Lung (tissue), 12 donors: ENCODE data around the gene HS1BP3. TPM values are rescaled to one million over a fixed set of nuclear protein-coding genes. Genes with fewer than 3 reads are reported as not detected.

Source experiments
- ATAC-seq: fragments of 200-7000 bp; cut with Tn5 transposase; one replicate; pipeline ENCODE4 v1.9.1; 2020; ENCODE audit warnings: moderate number of reproducible peaks; ENCODE audit not compliant: insufficient read depth, low FRiP score
- DNase-seq, 3 donors: peaks; one replicate each; pipeline ENCODE4 v3.0.0-alpha.2; 2013 to 2017
- H3K27ac ChIP-seq, 2 donors: one replicate each; pipeline ENCODE4 v1.5.1; 2013; ENCODE audit warnings: mild to moderate bottlenecking in 2 of 2, moderate library complexity in 2 of 2, control low read depth in 1 of 2, inconsistent platforms in 1 of 2, low read depth in 1 of 2, low read length in 1 of 2
- H3K27me3 ChIP-seq, 3 donors: one replicate each; pipeline ENCODE4 v1.5.1; 2013; ENCODE audit warnings: low read length in 2 of 3; ENCODE audit not compliant: control insufficient read depth in 3 of 3, insufficient read depth in 3 of 3
- H3K36me3 ChIP-seq, 4 donors: one replicate each; pipeline ENCODE4 v1.5.1; 2013; ENCODE audit warnings: low read length in 4 of 4, mild to moderate bottlenecking in 1 of 4, moderate library complexity in 1 of 4; ENCODE audit not compliant: control insufficient read depth in 4 of 4, insufficient read depth in 4 of 4
- H3K4me1 ChIP-seq, 5 donors: one replicate each; pipeline ENCODE4 v1.5.1; 2013; ENCODE audit warnings: low read length in 5 of 5, mild to moderate bottlenecking in 2 of 5, moderate library complexity in 1 of 5; ENCODE audit not compliant: control insufficient read depth in 5 of 5, insufficient read depth in 5 of 5
- H3K4me3 ChIP-seq: one replicate; pipeline ENCODE4 v1.5.1; 2013; ENCODE audit warnings: mild to moderate bottlenecking, control low read depth, moderate library complexity
- H3K9ac ChIP-seq, 2 donors: one replicate each; pipeline ENCODE4 v1.5.1; 2013; ENCODE audit warnings: low read length in 2 of 2, control low read depth in 1 of 2; ENCODE audit not compliant: insufficient read depth in 1 of 2
- H3K9me3 ChIP-seq, 4 donors: one replicate each; pipeline ENCODE4 v1.5.1; 2013; ENCODE audit warnings: low read length in 3 of 4, mild to moderate bottlenecking in 1 of 4, moderate library complexity in 1 of 4; ENCODE audit not compliant: control insufficient read depth in 4 of 4, insufficient read depth in 3 of 4
- WGBS, 2 donors: extraction: QIAGEN DNeasy Blood & Tissue Kit; methylation state at CpG; one replicate each; pipeline ENCODE4 v1.1.7; 2013; 5-methylcytosine and 5-hydroxymethylcytosine counted together
- polyA plus RNA-seq, 2 donors: library from polyadenylated mRNA; stranded (reverse); fragments of 200-250 nt; gene quantifications; one replicate each; pipeline ENCODE4 v1.2.1, GENCODE V29; 2013
- total RNA-seq, 2 donors: library from RNA; depleted of rRNA in 1 of 2; stranded (reverse); fragments of >200 nt in 1 of 2; gene quantifications; one replicate each; pipeline ENCODE4 v1.2.1, GENCODE V29; 2014 to 2021
- TF ChIP-seq, protein P1 (sequence below): IDR thresholded peaks from 2 replicates; pipeline ENCODE4 v1.5.1; 2012; ENCODE audit warnings: mild to moderate bottlenecking; ENCODE audit errors: control extremely low read depth, extremely low read depth
- donor health status: control.
- donor health status: control.
- donor health status: Bipolar disorder and iron deficiency.
- donor health status: healthy.
- donor health status: DM: yes; HTN: yes; CAD: no.

HS1BP3 gene
- total and polyA plus RNA-seq, 4 donors: 25.4 to 41.4 (median 33.4) TPM

DNA sequence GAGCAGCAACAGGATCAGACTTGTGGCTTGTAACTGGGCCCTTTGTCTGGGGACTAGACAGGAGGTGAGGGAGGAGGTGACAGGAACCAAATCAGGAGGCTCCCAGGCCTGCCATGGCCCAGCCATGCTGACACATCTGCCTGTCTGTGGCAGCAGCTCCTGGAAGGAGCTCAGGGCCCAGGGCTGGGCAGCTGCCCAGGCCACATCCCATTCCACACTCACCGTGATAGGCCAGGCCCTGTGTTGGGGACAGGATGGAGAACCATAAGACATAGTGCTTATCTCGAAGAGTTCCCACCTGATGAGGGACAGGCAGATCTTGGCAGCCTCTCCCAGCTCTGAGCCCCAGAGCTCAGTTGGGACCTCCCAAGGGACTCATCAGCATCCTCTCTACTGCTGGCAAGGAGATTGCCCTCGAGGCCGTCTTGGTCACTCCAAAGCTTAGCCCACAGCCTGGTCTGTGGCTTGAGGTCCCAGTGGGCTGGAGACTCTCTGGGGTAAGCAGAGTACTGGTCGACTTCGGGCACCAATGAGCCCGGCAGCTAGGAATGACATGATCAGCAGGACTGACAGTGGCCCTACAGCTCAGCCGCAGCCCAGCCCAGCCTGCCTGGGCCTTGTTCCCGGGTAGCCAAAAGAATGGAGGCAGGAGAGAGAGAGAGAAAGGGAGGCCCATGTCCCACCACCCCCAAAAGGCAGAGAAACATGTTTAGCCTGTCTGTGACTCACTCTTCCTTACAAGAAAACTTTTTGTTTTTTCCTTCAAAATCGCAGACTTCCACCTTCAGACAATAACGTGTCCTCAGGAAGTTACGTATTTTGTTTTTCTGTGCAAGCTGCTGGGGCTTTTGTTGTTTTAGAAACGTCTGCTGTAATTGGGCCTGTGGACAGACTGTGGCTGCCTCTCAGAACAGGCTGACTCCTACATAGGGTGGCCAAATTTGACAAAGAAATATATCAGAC, 82.1 kb downstream of the HS1BP3 start:
- WGBS, 2 donors: 72 to 74% methylated on average over 13 of the region's 13 CpGs
- no peak for ATAC-seq

DNA sequence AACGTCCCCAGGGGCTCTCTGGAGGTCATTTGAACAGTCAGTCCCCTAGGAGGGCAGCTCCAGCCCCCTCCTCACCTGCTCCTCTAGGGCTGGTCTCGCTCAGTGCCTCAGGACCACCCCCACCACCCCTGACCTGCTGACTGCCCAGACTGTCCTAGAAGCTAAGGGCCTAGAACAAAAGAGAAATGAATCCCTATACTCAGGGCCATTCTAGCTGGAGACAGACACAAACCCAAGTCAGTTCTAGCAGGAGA, 83.0 kb downstream of the HS1BP3 start:
- no peak overlapping the region for H3K27ac ChIP-seq
- no peak for ATAC-seq
- H3K4me1 ChIP-seq: peaks cover 0 to 20% (median 9%) of the 10 kb centered on the region in 5 donors
- no peak overlapping the region for H3K4me3 ChIP-seq
- 84 to 86% methylated on average over 2 of the region's 2 CpGs for WGBS, 2 donors
- no peaks in the 10 kb centered on the region for H3K36me3 ChIP-seq
- no peak for DNase-seq
- H3K9me3 ChIP-seq: no peaks in the 10 kb centered on the region
- H3K27me3 ChIP-seq: no peaks in the 10 kb centered on the region
- TF ChIP-seq, protein P1, sequence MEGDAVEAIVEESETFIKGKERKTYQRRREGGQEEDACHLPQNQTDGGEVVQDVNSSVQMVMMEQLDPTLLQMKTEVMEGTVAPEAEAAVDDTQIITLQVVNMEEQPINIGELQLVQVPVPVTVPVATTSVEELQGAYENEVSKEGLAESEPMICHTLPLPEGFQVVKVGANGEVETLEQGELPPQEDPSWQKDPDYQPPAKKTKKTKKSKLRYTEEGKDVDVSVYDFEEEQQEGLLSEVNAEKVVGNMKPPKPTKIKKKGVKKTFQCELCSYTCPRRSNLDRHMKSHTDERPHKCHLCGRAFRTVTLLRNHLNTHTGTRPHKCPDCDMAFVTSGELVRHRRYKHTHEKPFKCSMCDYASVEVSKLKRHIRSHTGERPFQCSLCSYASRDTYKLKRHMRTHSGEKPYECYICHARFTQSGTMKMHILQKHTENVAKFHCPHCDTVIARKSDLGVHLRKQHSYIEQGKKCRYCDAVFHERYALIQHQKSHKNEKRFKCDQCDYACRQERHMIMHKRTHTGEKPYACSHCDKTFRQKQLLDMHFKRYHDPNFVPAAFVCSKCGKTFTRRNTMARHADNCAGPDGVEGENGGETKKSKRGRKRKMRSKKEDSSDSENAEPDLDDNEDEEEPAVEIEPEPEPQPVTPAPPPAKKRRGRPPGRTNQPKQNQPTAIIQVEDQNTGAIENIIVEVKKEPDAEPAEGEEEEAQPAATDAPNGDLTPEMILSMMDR: no peak
- H3K9ac ChIP-seq: no peak overlapping the region

More for the DNA sequence above, 82.1 kb downstream of the HS1BP3 start:
- no peak for DNase-seq
- H3K4me1 ChIP-seq: peaks cover 0 to 22% (median 9%) of the 10 kb centered on the region in 5 donors
- no peak overlapping the region for H3K9ac ChIP-seq
- H3K9me3 ChIP-seq: no peaks in the 10 kb centered on the region
- no peaks in the 10 kb centered on the region for H3K36me3 ChIP-seq
- H3K27me3 ChIP-seq: no peaks in the 10 kb centered on the region
- peak overlapping the region; percentile 61 to 66 for H3K27ac ChIP-seq
- TF ChIP-seq, protein P1: no peak
- H3K4me3 ChIP-seq: no peak overlapping the region

Other genes with a start within 250 kb of the HS1BP3 start
- 100 to 1,000 TPM; 239 to 258 TPM for gene RHOB, start 204.0 kb downstream of the HS1BP3 start, total RNA-seq
- 100 to 1,000 TPM in 1 of 2 donors, 10 to 100 TPM in 1; 93.2 to 354 TPM for gene RHOB, start 204.0 kb downstream of the HS1BP3 start, polyA plus RNA-seq
- under 1 TPM; 0.37 to 0.54 TPM for gene GDF7, start 16.0 kb upstream of the HS1BP3 start, total RNA-seq
- gene GDF7, start 16.0 kb upstream of the HS1BP3 start, polyA plus RNA-seq: under 1 TPM; 0.10 to 0.26 TPM
- 10 to 100 TPM; 13.7 to 30.8 TPM for gene LDAH, start 172.0 kb upstream of the HS1BP3 start, total RNA-seq
- gene LDAH, start 172.0 kb upstream of the HS1BP3 start, polyA plus RNA-seq: 1 to 10 TPM; 5.0 to 9.3 TPM